Left forelimb (tissue), 1 donor: ENCODE data around the gene FBXL7.

Experiments
- DNase-seq: peaks from one replicate; pipeline ENCODE4 v3.0.0-alpha.2; 2018; ENCODE audit warnings: low spot score

The FBXL7 gene

GRCh38 chr5:15951126-15951525 lies 451.1 kb downstream of the FBXL7 start:
- DNase-seq: no peak

- DNase-seq: no peak
Observed at GRCh38 chr5:15951550-15951949, 451.6 kb downstream of the FBXL7 start.

GRCh38 chr5:15956622-15957021 lies 456.6 kb downstream of the FBXL7 start:
- no peak for DNase-seq

- DNase-seq: no peak
Observed at GRCh38 chr5:15957124-15957523, 457.1 kb downstream of the FBXL7 start.

GRCh38 chr5:15959370-15960164 lies 459.6 kb downstream of the FBXL7 start:
- no peak for DNase-seq

GRCh38 chr5:15966066-15966640 lies 466.2 kb downstream of the FBXL7 start:
- no peak for DNase-seq

- no peak for DNase-seq
Observed at GRCh38 chr5:15966651-15967050, 466.7 kb downstream of the FBXL7 start.

- DNase-seq: no peak
Observed at GRCh38 chr5:15968993-15969392, 469.0 kb downstream of the FBXL7 start.

GRCh38 chr5:15977851-15978250 lies 477.9 kb downstream of the FBXL7 start:
- DNase-seq: no peak

- DNase-seq: no peak
Observed at GRCh38 chr5:15980835-15981234, 480.9 kb downstream of the FBXL7 start.

GRCh38 chr5:15983392-15983791 lies 483.4 kb downstream of the FBXL7 start:
- no peak for DNase-seq
